Measurements from ENCODE around the gene SCMH1. TPM values are rescaled to one million over a fixed set of nuclear protein-coding genes. Genes with fewer than 3 reads are reported as not detected.

The SCMH1 gene
- total RNA-seq, 1 experiment from 2014 or later: 19.4 TPM

- no peak for TF ChIP-seq MLX (CRISPR knock-in tag; IDR thresholded peaks at IDR 0.05)
These were observed 67.9 kb downstream of the SCMH1 start (continued) for GRCh38 chr1:41174170-41174569.

GRCh38 chr1:41173651-41174050 is 68.5 kb downstream of the SCMH1 start:
- ATAC-seq (no peak), DNase-seq (ENCODE audit: low spot score) (no peak)
- POLR2A ChIA-PET: no interaction called here
- Mint-ChIP-seq H3K9me3 (peaks cover 58% of the 10 kb centered on the region), H3K27ac (no peak overlapping the region), H3K27me3 (ENCODE audit: low read depth) (peaks cover 4% of the 10 kb centered on the region; the same call in 1 of the 2 replicates), H3K4me1 (no peaks in the 10 kb centered on the region), H3K4me3 (no peak overlapping the region), H3K36me3 (peaks cover 52% of the 10 kb centered on the region)
- CTCF ChIA-PET: no interaction called here
- no peak for TF ChIP-seq CREM (CRISPR knock-in tag; IDR thresholded peaks at IDR 0.05)

GRCh38 chr1:41171266-41171874 is 70.7 kb downstream of the SCMH1 start:
- ChIA-PET CTCF (interaction anchor here (0.9 kb wide), 1 partner anchor 223 kb away, joined by 3 read pairs; no protein-coding TSS in a partner anchor), POLR2A (no interaction called here)
- ATAC-seq: no peak
- H3K9me3 Mint-ChIP-seq: peaks cover 64% of the 10 kb centered on the region
- no peaks in the 10 kb centered on the region; the same call in 1 of the 2 replicates for H3K27me3 Mint-ChIP-seq (ENCODE audit: low read depth)
- DNase-seq (ENCODE audit: low spot score): no peak
- no peaks in the 10 kb centered on the region for H3K4me1 Mint-ChIP-seq
- H3K36me3 Mint-ChIP-seq: peaks cover 50% of the 10 kb centered on the region
- H3K27ac Mint-ChIP-seq: no peak overlapping the region
- no peak overlapping the region for H3K4me3 Mint-ChIP-seq
- no peak for TF ChIP-seq NR1H2 (CRISPR knock-in tag; IDR thresholded peaks at IDR 0.05)
- no peak for TF ChIP-seq NFATC4 (CRISPR knock-in tag; IDR thresholded peaks at IDR 0.05)
- TF ChIP-seq ZSCAN18 (CRISPR knock-in tag; IDR thresholded peaks at IDR 0.05): no peak
- TF ChIP-seq SMAD4 (CRISPR knock-in tag; IDR thresholded peaks at IDR 0.05): no peak
- no peak for TF ChIP-seq HMGXB4 (CRISPR knock-in tag; IDR thresholded peaks at IDR 0.05)
- TF ChIP-seq ESRRA (CRISPR knock-in tag; IDR thresholded peaks at IDR 0.05; ENCODE audit: borderline replicate concordance): no peak
- no peak for TF ChIP-seq MXD4 (CRISPR knock-in tag; IDR thresholded peaks at IDR 0.05; ENCODE audit: borderline replicate concordance)
- no peak for TF ChIP-seq NR3C1 (CRISPR knock-in tag; conservative IDR thresholded peaks at IDR 0.05; ENCODE audit: low read depth)
- no peak for TF ChIP-seq FOXP1 (CRISPR knock-in tag; IDR thresholded peaks at IDR 0.05; ENCODE audit: borderline replicate concordance)
- no peak for TF ChIP-seq ATF6 (CRISPR knock-in tag; IDR thresholded peaks at IDR 0.05)
- TF ChIP-seq ZNF416 (CRISPR knock-in tag; IDR thresholded peaks at IDR 0.05): no peak
- no peak for TF ChIP-seq GRHL2 (CRISPR knock-in tag; IDR thresholded peaks at IDR 0.05; ENCODE audit: insufficient replicate concordance, severe bottlenecking)
- TF ChIP-seq RELA (CRISPR knock-in tag; IDR thresholded peaks at IDR 0.05; ENCODE audit: borderline replicate concordance): no peak
- TF ChIP-seq AR (CRISPR knock-in tag; IDR thresholded peaks at IDR 0.05): no peak
- TF ChIP-seq E2F1 (CRISPR knock-in tag; IDR thresholded peaks at IDR 0.05): no peak
- no peak for TF ChIP-seq ZNF423 (CRISPR knock-in tag; IDR thresholded peaks at IDR 0.05)
- no peak for TF ChIP-seq PRDM15 (CRISPR knock-in tag; IDR thresholded peaks at IDR 0.05)
